Hepatic stellate cell (primary cell): Measurements from ENCODE around the gene CAMK4.
"Not testable (repeated sequence)": the region's sequence is repeated elsewhere in the genome, so short reads cannot be mapped to it uniquely, and the experiment has no call there.

ENCODE experiments used
- DNase-seq: peaks from one replicate; pipeline ENCODE4 v3.0.0; 2011; ENCODE audit warnings: low spot score

The CAMK4 gene

GRCh38 chr5:111311666-111312065 lies 87.5 kb downstream of the CAMK4 start:
- DNase-seq, result no peak

GRCh38 chr5:111313017-111313724 lies 89.0 kb downstream of the CAMK4 start:
- DNase-seq, result no peak

- no peak for DNase-seq
Observed at GRCh38 chr5:111320953-111321352, 96.8 kb downstream of the CAMK4 start.

- DNase-seq, result no peak
Observed at GRCh38 chr5:111321376-111321775, 97.2 kb downstream of the CAMK4 start.

- DNase-seq, result no peak
Observed at GRCh38 chr5:111326551-111326950, 102.4 kb downstream of the CAMK4 start.

GRCh38 chr5:111337133-111337532 lies 112.9 kb downstream of the CAMK4 start:
- DNase-seq, result no peak

- DNase-seq, result no peak
Observed at GRCh38 chr5:111337688-111338087, 113.5 kb downstream of the CAMK4 start.

GRCh38 chr5:111345731-111346130 lies 121.5 kb downstream of the CAMK4 start:
- no peak for DNase-seq

GRCh38 chr5:111347021-111347420 lies 122.8 kb downstream of the CAMK4 start:
- DNase-seq, result no peak

GRCh38 chr5:111348661-111349329 lies 124.6 kb downstream of the CAMK4 start:
- DNase-seq, result no peak

- no peak for DNase-seq
Observed at GRCh38 chr5:111349429-111349828, 125.2 kb downstream of the CAMK4 start.

GRCh38 chr5:111353035-111353434 lies 128.9 kb downstream of the CAMK4 start:
- no peak for DNase-seq

- not testable (repeated sequence) for DNase-seq
Observed at GRCh38 chr5:111358726-111359125, 134.5 kb downstream of the CAMK4 start.

GRCh38 chr5:111360173-111360572 lies 136.0 kb downstream of the CAMK4 start:
- DNase-seq, result no peak

GRCh38 chr5:111364992-111365391 lies 140.8 kb downstream of the CAMK4 start:
- DNase-seq, result no peak

- DNase-seq, result no peak
Observed at GRCh38 chr5:111366388-111366787, 142.2 kb downstream of the CAMK4 start.

GRCh38 chr5:111367115-111367514 lies 142.9 kb downstream of the CAMK4 start:
- DNase-seq, result no peak

- no peak for DNase-seq
Observed at GRCh38 chr5:111372799-111373198, 148.6 kb downstream of the CAMK4 start.

GRCh38 chr5:111374380-111374779 lies 150.2 kb downstream of the CAMK4 start:
- DNase-seq, result no peak

GRCh38 chr5:111375645-111376044 lies 151.5 kb downstream of the CAMK4 start:
- no peak for DNase-seq

GRCh38 chr5:111377306-111377705 lies 153.1 kb downstream of the CAMK4 start:
- no peak for DNase-seq

- DNase-seq, result no peak
Observed at GRCh38 chr5:111379391-111379816, 155.2 kb downstream of the CAMK4 start.

GRCh38 chr5:111383288-111383970 lies 159.2 kb downstream of the CAMK4 start:
- DNase-seq, result no peak
